C4-2B (cell line): ENCODE results near the gene FAM72B.
"Not testable (repeated sequence)": the region's sequence is repeated elsewhere in the genome, so short reads cannot be mapped to it uniquely, and the experiment has no call there.

Source experiments
- ZFX ChIP-seq: fragments of 450-650 bp; IDR thresholded peaks from 2 replicates; pipeline ENCODE4 v1.6.1; 2017
- TF ChIP-seq, protein P1 (sequence below): fragments of 450-650 bp; conservative IDR thresholded peaks from 2 replicates; pipeline ENCODE4 v1.5.1; 2017; ENCODE audit warnings: mild to moderate bottlenecking

- TF ChIP-seq, protein P1, sequence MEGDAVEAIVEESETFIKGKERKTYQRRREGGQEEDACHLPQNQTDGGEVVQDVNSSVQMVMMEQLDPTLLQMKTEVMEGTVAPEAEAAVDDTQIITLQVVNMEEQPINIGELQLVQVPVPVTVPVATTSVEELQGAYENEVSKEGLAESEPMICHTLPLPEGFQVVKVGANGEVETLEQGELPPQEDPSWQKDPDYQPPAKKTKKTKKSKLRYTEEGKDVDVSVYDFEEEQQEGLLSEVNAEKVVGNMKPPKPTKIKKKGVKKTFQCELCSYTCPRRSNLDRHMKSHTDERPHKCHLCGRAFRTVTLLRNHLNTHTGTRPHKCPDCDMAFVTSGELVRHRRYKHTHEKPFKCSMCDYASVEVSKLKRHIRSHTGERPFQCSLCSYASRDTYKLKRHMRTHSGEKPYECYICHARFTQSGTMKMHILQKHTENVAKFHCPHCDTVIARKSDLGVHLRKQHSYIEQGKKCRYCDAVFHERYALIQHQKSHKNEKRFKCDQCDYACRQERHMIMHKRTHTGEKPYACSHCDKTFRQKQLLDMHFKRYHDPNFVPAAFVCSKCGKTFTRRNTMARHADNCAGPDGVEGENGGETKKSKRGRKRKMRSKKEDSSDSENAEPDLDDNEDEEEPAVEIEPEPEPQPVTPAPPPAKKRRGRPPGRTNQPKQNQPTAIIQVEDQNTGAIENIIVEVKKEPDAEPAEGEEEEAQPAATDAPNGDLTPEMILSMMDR, result not testable (repeated sequence)
- not testable (repeated sequence) for TF ChIP-seq ZFX
Measured at GRCh38 chr1:121184290-121185127, at the start of gene FAM72B, which contains the start of gene SRGAP2C.
